ENCODE results near the gene LPCAT1. TPM values are rescaled to one million over a fixed set of nuclear protein-coding genes. Genes with fewer than 3 reads are reported as not detected.

Gene LPCAT1
- total RNA-seq, 1 experiment from 2014 or later, result 75.0 TPM

- Histone ChIP-seq H3K27me3 (ENCODE audit: insufficient read depth, low read length) (no peaks in the 10 kb centered on the region), H3K36me3 (ENCODE audit: control insufficient read depth in 1 of 2, insufficient read depth in 2 of 2, low read length in 2 of 2) (peaks cover 3 to 5% of the 10 kb centered on the region in 2 experiments; a peak in 2 of 4 replicates), H3K4me3 (replicated peaks in 1 of 2; ENCODE audit: low read depth in 1 of 2, low read length in 2 of 2) (no peak overlapping the region), H3K4me1 (ENCODE audit: control insufficient read depth in 1 of 2, insufficient read depth in 2 of 2, low read length in 2 of 2) (no peaks in the 10 kb centered on the region), H3K9ac (ENCODE audit: low read length) (no peak overlapping the region), H2AFZ (ENCODE audit: low read depth, low read length, poor library complexity, severe bottlenecking) (no peak overlapping the region), H3K79me2 (ENCODE audit: insufficient read depth, low read length) (peaks cover 77% of the 10 kb centered on the region), H3K9me3 (ENCODE audit: control insufficient read depth in 1 of 2, insufficient read depth in 1 of 2, low read depth in 1 of 2, low read length in 2 of 2) (no peaks in the 10 kb centered on the region), H3K4me2 (ENCODE audit: low read length) (no peak overlapping the region), H4K20me1 (ENCODE audit: insufficient read depth) (no peaks in the 10 kb centered on the region), H3K27ac (ENCODE audit: low read depth, low read length) (no peak overlapping the region), H3K9me2 (ENCODE audit: insufficient read depth) (no peaks in the 10 kb centered on the region)
- no TSS peak for BruUV-seq (replicated peaks)
- TF ChIP-seq REST (IDR thresholded peaks at IDR 0.05; ENCODE audit: low read depth), result no peak
- no peak for TF ChIP-seq EZH2phosphoT487 (IDR thresholded peaks at IDR 0.05; ENCODE audit: borderline replicate concordance)
- no peak for ATAC-seq
- POLR2A ChIA-PET, result no interaction called here
- CTCF ChIA-PET, result no interaction called here
- RAD21 ChIA-PET (ENCODE audit: low non-redundant PET in 1 of 2, low total read pairs in 2 of 2, uncharacterized antibody in 2 of 2, unreplicated experiment in 2 of 2), result no interaction called here
- no peak for DNase-seq (ENCODE audit: low read depth, low spot score)
- intact Hi-C loops (cut with micrococcal nuclease), result no loop called here
Observed at GRCh38 chr5:1503241-1504068, 20.3 kb downstream of the LPCAT1 start.

GRCh38 chr5:1502737-1503120 lies 21.0 kb downstream of the LPCAT1 start:
- ATAC-seq (no peak), DNase-seq (ENCODE audit: low read depth, low spot score) (no peak)
- Histone ChIP-seq H3K4me2 (ENCODE audit: low read length) (no peak overlapping the region), H3K36me3 (ENCODE audit: control insufficient read depth in 1 of 2, insufficient read depth in 2 of 2, low read length in 2 of 2) (peaks cover 4 to 8% of the 10 kb centered on the region in 2 experiments; a peak in 2 of 4 replicates), H2AFZ (ENCODE audit: low read depth, low read length, poor library complexity, severe bottlenecking) (no peak overlapping the region), H3K79me2 (ENCODE audit: insufficient read depth, low read length) (peaks cover 77% of the 10 kb centered on the region), H3K27ac (ENCODE audit: low read depth, low read length) (no peak overlapping the region), H3K4me1 (ENCODE audit: control insufficient read depth in 1 of 2, insufficient read depth in 2 of 2, low read length in 2 of 2) (no peaks in the 10 kb centered on the region), H3K27me3 (ENCODE audit: insufficient read depth, low read length) (no peaks in the 10 kb centered on the region), H4K20me1 (ENCODE audit: insufficient read depth) (no peaks in the 10 kb centered on the region), H3K4me3 (replicated peaks in 1 of 2; ENCODE audit: low read depth in 1 of 2, low read length in 2 of 2) (no peak overlapping the region), H3K9ac (ENCODE audit: low read length) (no peak overlapping the region), H3K9me3 (ENCODE audit: control insufficient read depth in 1 of 2, insufficient read depth in 1 of 2, low read depth in 1 of 2, low read length in 2 of 2) (no peaks in the 10 kb centered on the region), H3K9me2 (ENCODE audit: insufficient read depth) (no peaks in the 10 kb centered on the region)
- ChIA-PET RAD21 (ENCODE audit: low non-redundant PET in 1 of 2, low total read pairs in 2 of 2, uncharacterized antibody in 2 of 2, unreplicated experiment in 2 of 2) (no interaction called here), POLR2A (no interaction called here), CTCF (no interaction called here)
- TF ChIP-seq SP1 (IDR thresholded peaks at IDR 0.05; ENCODE audit: low read depth) (no peak), SIN3A (IDR thresholded peaks at IDR 0.05; ENCODE audit: low read depth) (no peak), ATF3 (IDR thresholded peaks at IDR 0.05) (no peak), MAX (IDR thresholded peaks at IDR 0.05) (no peak), EZH2 (IDR thresholded peaks at IDR 0.05) (no peak), ZBTB33 (IDR thresholded peaks at IDR 0.05; ENCODE audit: extremely low read depth, insufficient replicate concordance, low read length) (no peak)
- intact Hi-C loops (cut with micrococcal nuclease), result no loop called here
- no TSS peak for BruUV-seq (replicated peaks)

Data from HCT116 (cell line).